Stimulated activated CD8-positive, alpha-beta memory T cell treated with anti-CD3 and anti-CD28 coated beads, Interleukin-7, amount 100 ng/mL, for 24 hours (primary cell): ENCODE results near the gene TMEM184A.

ENCODE experiments used
- DNase-seq: peaks from one replicate; pipeline ENCODE4 v3.0.0-alpha.2; 2020; ENCODE audit warnings: low read depth

Gene TMEM184A

DNA sequence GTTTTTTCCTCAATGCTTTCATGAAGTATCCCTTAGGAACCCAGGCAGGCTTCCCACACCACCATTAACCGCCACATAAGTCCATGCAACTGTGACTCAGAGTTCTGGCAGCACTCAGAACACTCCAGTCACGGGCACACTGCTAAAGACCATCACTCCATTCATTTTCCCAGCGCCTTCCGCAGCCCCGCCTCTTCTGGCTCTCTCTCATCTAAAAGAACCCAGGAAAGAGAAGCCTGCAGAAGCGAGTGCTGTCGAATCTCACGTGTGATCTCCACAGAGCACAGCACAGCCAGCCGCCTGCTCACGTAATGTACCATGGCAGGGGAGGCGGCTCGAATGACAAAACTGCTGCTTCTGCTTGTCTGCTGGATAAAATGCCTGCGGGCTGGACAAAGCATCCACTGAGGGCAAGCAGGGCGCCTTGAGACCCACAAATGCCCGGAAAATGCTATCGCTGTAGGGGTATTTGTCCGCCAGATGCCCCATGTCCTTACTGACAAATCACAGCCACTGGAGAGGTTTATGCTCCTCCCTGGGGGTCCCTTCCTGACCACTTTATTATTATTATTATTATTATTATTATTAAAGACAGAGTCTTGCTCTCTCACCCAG, 12.0 kb upstream of the TMEM184A start:
- no peak for DNase-seq

GRCh38 chr7:1567049-1567771, 11.2 kb upstream of the TMEM184A start:
- DNase-seq, result no peak

GRCh38 chr7:1566687-1567048, 10.7 kb upstream of the TMEM184A start:
- DNase-seq, result no peak

DNA sequence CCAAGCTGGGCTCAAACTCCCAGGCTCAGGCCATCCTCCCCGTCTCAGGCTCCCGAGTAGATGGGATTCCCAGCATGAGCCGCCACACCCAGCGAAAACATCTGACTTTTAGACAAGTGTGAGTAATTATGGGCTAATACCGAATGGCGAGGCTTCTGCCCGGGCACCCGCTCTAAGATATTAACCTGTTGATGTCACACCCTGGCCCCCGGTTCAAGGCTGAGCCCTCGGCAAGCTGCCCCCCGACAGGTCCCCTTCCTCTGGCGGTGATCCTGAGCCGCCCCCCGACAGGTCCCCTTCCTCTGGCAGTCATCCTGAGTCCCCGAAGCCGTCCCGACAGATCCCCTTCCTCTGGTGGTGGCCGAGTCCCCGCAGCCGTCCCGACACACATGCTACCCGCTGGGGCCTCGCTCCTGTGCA, 8.6 kb upstream of the TMEM184A start:
- no peak for DNase-seq

DNA sequence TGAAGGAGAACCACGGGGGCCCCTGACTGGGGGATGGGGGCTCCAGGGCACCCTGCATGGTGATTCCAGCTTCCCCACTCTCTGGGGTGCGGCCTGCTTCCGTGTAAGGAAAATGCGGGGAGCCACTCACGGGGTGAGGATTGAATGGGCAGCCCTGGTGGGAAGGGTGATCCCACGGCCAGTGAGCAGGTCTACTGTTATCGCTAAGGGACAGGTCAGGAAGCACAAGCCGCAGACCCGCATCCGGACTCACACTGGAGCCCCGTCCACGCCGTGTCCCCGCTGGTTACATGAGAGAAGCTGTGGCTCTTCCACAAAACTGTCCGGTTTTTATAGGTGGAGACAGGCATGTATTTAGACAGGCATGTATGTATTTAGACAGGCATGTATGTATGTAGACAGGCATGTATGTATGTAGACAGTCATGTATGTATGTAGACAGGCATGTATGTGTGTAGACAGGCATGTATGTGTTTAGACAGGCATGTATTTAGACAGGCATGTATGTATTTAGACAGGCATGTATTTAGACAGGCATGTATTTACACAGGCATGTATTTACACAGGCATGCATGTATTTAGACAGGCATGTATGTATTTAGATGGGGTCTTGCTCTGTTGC, 8.1 kb upstream of the TMEM184A start:
- DNase-seq, result no peak

DNA sequence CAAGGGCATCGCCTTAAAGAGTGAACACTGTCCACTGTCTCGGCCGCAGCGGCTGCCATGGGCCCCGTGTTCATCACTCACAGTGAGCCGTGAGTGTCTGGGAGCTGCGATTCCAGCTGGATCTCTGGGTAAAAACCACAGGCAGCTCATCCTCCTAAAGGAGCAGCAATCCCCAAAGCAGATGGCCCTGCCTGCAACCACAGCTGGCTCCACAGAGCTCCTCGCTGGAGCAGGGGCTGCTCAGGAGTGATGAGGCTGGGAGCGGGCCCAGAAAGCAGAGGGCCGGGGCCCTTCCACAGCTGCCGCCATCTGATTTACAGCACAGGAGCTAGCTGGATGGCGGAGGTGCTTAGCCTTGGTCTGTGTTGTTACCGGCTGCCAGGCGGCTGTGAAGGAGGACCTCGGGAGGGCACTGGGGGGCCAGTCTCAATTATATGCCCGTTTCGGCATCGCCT, 6.6 kb upstream of the TMEM184A start:
- DNase-seq, result no peak

GRCh38 chr7:1562116-1562515, 6.1 kb upstream of the TMEM184A start:
- no peak for DNase-seq

DNA sequence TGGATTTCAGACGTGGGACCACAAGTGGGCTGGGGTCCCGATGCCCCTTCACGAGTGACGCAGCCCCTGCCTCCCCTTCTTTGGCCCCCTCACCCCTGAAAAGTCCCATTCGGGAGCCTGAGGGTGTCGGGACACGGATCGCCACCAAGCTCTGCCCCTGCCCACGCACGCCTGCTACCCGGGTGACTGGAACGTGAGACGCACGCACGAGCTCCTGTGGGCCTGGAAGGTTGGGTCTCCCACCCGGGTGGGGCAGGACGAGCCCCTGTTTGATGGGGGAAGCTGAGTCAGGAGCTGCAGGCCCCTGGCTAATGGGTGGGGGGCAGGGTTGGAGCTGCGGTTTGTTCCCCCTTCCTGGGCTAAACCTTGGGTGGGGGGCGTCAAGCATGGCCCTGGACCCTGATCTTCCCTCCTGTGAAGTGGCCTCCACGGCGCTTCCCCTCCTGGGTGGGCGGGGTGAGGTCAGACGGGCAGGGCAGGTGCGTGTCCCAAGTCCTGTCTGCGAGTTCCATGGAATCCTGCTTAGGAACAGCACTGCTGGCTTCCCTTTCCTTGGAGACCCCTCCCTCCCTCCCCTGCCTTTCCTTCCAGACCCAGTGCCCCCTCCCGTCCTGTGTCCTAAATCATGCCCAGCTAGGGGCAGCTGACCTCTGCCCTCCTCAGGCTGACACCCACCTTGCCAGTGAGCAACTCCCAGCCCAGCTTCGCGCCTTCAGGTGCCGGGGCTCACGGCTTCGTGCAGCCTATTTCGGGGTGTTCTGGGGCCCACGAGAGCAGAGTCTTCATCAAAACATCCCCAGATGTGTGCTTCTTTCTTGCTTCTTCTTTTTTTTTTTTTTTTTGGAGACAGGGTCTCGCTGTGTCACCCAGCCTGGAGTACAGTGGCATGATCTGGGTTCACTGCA, 5.3 kb upstream of the TMEM184A start:
- no peak for DNase-seq

DNA sequence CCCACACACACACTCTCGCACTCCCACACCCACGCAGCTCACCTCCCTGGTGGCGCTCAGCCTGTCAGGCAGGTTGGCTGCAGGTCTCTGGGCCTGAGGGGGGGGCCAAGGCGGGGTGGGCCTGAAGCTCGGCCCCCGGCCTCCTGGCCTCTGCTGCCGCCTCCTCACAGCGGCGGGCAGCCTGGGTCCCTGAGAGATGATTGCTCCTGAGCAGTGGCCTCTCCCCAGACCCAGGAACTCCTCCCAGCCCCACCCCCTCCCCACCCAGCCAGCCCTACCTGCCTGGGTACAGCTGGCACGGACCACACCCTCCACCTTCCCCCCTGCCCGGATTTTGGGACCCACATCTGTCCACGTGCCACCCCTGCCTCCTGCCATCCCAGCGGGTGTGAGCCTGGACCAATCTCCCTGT, 4.6 kb upstream of the TMEM184A start:
- no peak for DNase-seq

DNA sequence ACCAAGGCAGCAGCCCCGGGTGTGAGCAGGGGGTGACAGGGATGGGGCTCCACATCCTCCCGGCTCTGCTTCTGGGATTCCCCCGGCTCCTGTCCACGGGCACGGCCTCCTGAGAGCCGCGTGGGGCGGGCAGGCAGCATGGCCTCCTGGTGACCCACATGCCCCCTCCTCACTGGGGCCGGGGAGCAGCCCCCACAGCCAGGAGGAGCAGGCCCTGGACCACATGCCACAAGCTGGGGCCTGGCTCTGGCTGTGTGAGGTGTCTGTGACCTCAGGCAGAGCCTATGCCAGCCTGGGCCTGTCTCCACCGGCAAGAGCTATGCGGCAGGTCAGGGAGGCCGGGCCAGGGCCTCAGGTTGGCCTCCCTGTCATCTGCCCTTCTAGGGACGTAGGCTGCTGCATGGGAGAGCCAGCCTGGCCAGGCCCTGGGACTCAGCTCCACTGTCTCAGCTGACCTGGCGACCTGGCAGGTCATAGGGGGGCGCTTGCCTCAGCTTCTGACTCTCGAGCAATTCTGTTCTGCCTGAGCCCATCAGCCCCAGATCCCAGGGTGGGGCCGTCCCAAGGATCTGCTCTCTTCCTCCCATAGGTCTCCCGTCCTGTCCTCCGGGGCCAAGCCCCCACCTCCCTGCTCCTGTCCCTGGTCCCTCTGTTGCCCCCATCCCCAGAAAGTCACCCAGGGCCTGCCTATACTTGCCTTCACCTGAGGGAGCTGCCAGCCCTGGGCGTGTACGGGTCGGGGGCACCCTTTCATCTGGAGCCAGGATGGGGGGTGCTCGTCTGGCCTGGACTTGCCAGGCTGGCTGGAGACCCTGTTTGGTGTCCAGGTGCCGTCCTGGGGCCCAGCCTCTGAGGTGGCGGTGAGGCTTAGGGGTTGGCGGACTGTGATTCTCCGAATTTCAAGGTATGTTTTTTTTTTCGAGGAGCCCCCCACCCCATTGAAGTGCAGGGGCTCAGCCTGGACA, 3.9 kb upstream of the TMEM184A start:
- no peak for DNase-seq

- DNase-seq, result no peak
Observed at GRCh38 chr7:1558841-1559625, 3.0 kb upstream of the TMEM184A start.

DNA sequence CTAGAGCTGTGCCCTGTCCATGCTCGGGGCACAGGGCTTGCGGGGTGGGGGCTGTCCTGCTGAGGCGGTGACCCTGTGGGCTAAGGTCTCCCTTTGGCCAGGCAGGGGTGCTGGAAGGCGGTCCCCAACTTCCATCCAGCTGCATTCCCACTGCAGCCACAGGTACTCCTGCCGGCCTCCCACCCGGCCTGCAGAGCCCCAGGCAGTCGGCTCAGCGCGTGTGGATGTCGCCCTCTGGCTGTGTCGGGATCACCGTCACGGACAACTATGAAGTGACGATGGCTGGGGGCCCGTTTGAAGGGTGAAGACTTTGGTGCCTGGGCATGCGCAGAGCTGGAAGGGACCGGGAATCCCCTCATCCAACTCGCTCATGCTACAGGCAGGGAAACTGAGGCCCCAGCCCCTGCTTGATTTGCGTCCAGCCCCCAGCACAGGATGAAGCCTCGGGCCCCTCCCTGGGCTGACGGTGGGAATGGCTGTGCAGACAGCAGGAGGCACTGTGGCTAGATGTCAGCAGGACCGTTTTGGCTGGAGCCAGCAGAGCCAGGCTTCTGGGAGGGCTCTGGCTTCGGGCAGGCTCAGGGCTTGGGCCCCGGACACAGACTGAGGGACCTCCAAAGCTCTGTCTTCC, 2.3 kb upstream of the TMEM184A start:
- DNase-seq, result no peak

GRCh38 chr7:1557771-1558170, 1.8 kb upstream of the TMEM184A start:
- no peak for DNase-seq

- DNase-seq, result no peak
Observed at GRCh38 chr7:1557006-1557405, 1.0 kb upstream of the TMEM184A start.

DNA sequence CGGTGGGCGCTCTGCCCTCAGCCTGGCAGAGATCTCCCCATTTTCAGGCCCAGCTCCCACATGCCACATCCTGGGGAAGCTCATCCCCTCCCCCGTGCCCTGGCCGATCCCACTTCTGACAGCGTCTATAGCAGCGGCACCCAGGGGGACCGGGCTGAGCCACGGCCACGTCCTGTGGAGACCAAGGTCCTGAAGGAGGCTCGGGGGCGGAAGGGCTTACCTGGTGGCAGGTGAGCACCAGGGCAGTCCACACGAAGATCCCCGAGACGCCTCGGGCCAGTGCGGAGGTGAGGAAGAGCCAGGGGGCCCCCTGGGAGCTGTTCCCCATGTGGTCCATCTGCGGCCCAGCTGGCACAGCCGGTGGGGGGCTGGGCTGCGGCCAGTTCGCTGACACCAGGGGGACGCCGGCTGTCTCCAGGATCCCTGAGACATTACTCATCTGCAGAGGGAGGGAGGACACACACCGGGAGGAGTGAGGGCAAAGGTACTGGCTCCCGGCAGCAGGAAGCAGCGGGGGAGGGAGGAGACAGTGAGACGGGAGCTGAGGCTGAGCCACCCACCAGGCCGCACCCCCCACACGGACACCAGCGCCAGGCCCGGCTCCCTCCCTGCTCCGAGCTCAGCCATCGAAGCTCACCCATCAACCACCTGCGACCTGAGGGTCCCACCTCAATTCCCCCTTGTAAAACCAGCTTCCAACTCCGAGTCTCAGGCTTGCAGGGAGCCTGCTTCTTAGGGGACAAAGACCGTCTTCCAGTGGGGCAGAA, 776 bp downstream of the TMEM184A start:
- no peak for DNase-seq

- DNase-seq, result no peak
Observed at GRCh38 chr7:1554333-1555045, 1.5 kb downstream of the TMEM184A start.

- no peak for DNase-seq
Observed at GRCh38 chr7:1553512-1554210, 2.3 kb downstream of the TMEM184A start.

DNA sequence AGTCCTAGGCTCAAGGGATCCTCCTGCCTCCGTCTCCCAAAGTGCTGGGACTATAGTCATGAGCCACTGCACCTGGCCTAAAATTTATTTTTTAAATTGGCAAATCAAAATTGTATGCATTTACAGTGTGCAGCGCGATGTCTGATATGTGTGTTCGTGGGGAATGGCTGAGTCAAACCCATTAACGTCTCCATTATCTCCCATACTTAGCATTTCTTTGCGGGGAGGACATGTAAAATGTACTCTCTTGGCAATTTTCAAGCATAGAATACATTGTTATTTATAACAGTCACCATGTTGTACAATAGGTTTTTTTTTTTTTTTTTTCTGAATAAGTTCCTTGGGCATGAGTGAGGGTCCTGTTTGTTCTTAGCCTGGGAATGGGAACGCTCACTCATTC, 3.8 kb downstream of the TMEM184A start:
- DNase-seq, result no peak
